ENCODE measurements around the gene NUP205. TPM values are rescaled to one million over a fixed set of nuclear protein-coding genes. Genes with fewer than 3 reads are reported as not detected.
"Not testable (repeated sequence)": the region's sequence is repeated elsewhere in the genome, so short reads cannot be mapped to it uniquely, and the experiment has no call there.

NUP205 gene
- total RNA-seq, 2 donors from 2014 or later, result 118 to 129 TPM

DNA sequence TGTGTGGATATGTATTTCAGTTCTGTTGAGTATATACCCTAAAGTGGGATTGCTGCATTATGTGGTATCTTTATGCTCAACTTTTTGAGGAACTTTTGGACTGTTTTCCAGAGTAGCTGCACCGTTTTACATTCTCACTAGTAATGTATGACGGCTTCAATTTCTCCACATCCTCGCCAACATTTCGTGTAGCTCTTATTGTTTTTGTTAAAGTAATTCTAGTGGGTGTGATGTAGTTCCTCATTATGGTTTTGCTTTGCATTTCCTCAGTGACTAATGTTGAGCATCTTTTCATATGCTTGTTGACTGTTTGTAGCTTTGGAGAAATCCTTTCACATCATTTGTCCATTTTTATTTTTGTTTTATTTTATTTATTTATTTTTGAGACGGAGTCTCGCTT lies 109.1 kb downstream of the NUP205 start:
- Histone ChIP-seq H3K27ac (ENCODE audit: low read depth, low read length) (no peak overlapping the region), H3K27me3 (ENCODE audit: control insufficient read depth, insufficient read depth, low read length, poor library complexity, severe bottlenecking) (no peaks in the 10 kb centered on the region), H3K9me3 (ENCODE audit: control insufficient read depth, low read length) (no peaks in the 10 kb centered on the region), H3K9ac (ENCODE audit: extremely low read depth, low read length, poor library complexity, severe bottlenecking) (no peak overlapping the region), H3K36me3 (ENCODE audit: control insufficient read depth, insufficient read depth, low read length) (no peaks in the 10 kb centered on the region), H3K4me3 (ENCODE audit: low read length) (no peak overlapping the region), H3K4me1 (ENCODE audit: control insufficient read depth, insufficient read depth, low read length) (no peaks in the 10 kb centered on the region)
- no peak overlapping the region for H3K4me3 Mint-ChIP-seq
- no peak for DNase-seq
- H3K4me1 Mint-ChIP-seq, result peaks cover 15% of the 10 kb centered on the region
- H3K9me3 Mint-ChIP-seq, result no peaks in the 10 kb centered on the region
- peaks cover 20% of the 10 kb centered on the region for H3K36me3 Mint-ChIP-seq (ENCODE audit: low read depth)
- H3K27me3 Mint-ChIP-seq (ENCODE audit: insufficient read depth), result no peaks in the 10 kb centered on the region
- TF ChIP-seq, protein P1, sequence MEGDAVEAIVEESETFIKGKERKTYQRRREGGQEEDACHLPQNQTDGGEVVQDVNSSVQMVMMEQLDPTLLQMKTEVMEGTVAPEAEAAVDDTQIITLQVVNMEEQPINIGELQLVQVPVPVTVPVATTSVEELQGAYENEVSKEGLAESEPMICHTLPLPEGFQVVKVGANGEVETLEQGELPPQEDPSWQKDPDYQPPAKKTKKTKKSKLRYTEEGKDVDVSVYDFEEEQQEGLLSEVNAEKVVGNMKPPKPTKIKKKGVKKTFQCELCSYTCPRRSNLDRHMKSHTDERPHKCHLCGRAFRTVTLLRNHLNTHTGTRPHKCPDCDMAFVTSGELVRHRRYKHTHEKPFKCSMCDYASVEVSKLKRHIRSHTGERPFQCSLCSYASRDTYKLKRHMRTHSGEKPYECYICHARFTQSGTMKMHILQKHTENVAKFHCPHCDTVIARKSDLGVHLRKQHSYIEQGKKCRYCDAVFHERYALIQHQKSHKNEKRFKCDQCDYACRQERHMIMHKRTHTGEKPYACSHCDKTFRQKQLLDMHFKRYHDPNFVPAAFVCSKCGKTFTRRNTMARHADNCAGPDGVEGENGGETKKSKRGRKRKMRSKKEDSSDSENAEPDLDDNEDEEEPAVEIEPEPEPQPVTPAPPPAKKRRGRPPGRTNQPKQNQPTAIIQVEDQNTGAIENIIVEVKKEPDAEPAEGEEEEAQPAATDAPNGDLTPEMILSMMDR (conservative IDR thresholded peaks at IDR 0.05), result no peak
- WGBS, 2 experiments (ENCODE audit: insufficient coverage in 1 of 2, insufficient read length in 1 of 2), result 100% methylated on average over 6 of the region's 6 CpGs
- H3K27ac Mint-ChIP-seq, result no peak overlapping the region

GRCh38 chr7:135667626-135668025 lies 109.9 kb downstream of the NUP205 start:
- H3K9ac ChIP-seq (ENCODE audit: extremely low read depth, low read length, poor library complexity, severe bottlenecking); H3K4me1 ChIP-seq (ENCODE audit: control insufficient read depth, insufficient read depth, low read length); H3K27ac Mint-ChIP-seq; H3K9me3 ChIP-seq (ENCODE audit: control insufficient read depth, low read length); H3K4me3 Mint-ChIP-seq; H3K27me3 ChIP-seq (ENCODE audit: control insufficient read depth, insufficient read depth, low read length, poor library complexity, severe bottlenecking); H3K9me3 Mint-ChIP-seq; H3K36me3 ChIP-seq (ENCODE audit: control insufficient read depth, insufficient read depth, low read length); H3K27ac ChIP-seq (ENCODE audit: low read depth, low read length); H3K4me3 ChIP-seq (ENCODE audit: low read length); H3K27me3 Mint-ChIP-seq (ENCODE audit: insufficient read depth); DNase-seq: not testable (repeated sequence)
- 100% methylated on average over 1 of the region's 1 CpG; no CpG with 5 or more reads in 1 of the 2 experiments for WGBS, 2 experiments (ENCODE audit: insufficient coverage in 1 of 2, insufficient read length in 1 of 2)
- H3K36me3 Mint-ChIP-seq (ENCODE audit: low read depth), result peaks cover 20% of the 10 kb centered on the region
- peaks cover 17% of the 10 kb centered on the region for H3K4me1 Mint-ChIP-seq

DNA sequence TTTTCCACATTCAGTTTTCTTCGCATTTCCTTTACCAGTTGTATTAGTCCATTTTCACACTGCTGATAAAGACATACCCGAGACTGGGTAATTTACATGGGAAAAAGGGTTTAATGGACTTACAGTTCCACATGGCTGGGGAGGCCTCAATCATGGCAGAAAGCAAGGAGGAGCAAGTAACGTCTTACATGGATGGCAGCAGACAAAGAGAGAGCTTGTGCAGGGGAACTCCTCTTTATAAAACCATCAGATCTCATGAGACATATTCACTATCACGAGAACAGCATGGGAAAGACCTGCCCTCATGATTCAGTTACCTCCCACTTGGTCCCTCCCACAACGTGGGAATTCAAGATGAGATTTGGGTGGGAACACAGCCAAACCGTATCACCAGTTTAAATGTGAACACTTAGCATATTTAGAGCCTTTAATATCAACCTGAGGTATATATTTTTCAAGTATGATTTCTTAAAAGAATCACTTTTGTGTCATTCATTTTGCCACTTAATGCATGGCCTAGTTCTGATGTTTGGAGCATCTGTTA lies 111.2 kb downstream of the NUP205 start:
- not testable (repeated sequence) for H3K9me3 Mint-ChIP-seq; H3K36me3 ChIP-seq (ENCODE audit: control insufficient read depth, insufficient read depth, low read length); H3K27me3 ChIP-seq (ENCODE audit: control insufficient read depth, insufficient read depth, low read length, poor library complexity, severe bottlenecking); H3K9me3 ChIP-seq (ENCODE audit: control insufficient read depth, low read length); H3K4me3 Mint-ChIP-seq; H3K27me3 Mint-ChIP-seq (ENCODE audit: insufficient read depth); H3K9ac ChIP-seq (ENCODE audit: extremely low read depth, low read length, poor library complexity, severe bottlenecking); H3K4me1 ChIP-seq (ENCODE audit: control insufficient read depth, insufficient read depth, low read length); H3K27ac Mint-ChIP-seq; DNase-seq; H3K4me3 ChIP-seq (ENCODE audit: low read length); H3K27ac ChIP-seq (ENCODE audit: low read depth, low read length)
- WGBS, 2 experiments (ENCODE audit: insufficient coverage in 1 of 2, insufficient read length in 1 of 2), result 81 to 95% methylated on average over 3 to 6 of the region's 6 CpGs
- Mint-ChIP-seq H3K36me3 (ENCODE audit: low read depth) (peaks cover 20% of the 10 kb centered on the region), H3K4me1 (peaks cover 16% of the 10 kb centered on the region)

DNA sequence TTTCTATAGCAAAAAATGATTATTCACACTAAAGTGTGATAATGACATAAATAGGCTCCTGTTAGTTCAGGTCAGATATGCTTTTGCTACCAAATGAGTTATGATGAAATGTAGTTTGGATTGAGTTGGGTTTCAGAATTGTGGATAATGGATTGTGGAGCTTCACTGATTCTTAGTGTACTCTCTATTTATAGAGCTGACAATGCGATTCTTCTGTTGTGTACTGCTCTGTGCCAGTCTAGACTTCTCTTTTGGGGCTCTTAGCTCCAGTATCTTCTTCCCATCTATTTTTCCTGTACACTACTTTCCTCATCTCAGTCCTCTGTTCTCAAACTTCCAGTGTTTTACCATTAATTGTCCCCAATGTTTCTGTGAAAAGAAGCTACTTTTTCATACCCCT lies 112.1 kb downstream of the NUP205 start:
- Mint-ChIP-seq H3K9me3 (no peaks in the 10 kb centered on the region), H3K4me3 (no peak overlapping the region), H3K27ac (no peak overlapping the region), H3K4me1 (peaks cover 9% of the 10 kb centered on the region), H3K27me3 (ENCODE audit: insufficient read depth) (no peaks in the 10 kb centered on the region), H3K36me3 (ENCODE audit: low read depth) (peaks cover 28% of the 10 kb centered on the region)
- Histone ChIP-seq H3K9ac (ENCODE audit: extremely low read depth, low read length, poor library complexity, severe bottlenecking) (no peak overlapping the region), H3K27me3 (ENCODE audit: control insufficient read depth, insufficient read depth, low read length, poor library complexity, severe bottlenecking) (no peaks in the 10 kb centered on the region), H3K36me3 (ENCODE audit: control insufficient read depth, insufficient read depth, low read length) (peaks cover 15% of the 10 kb centered on the region), H3K9me3 (ENCODE audit: control insufficient read depth, low read length) (no peaks in the 10 kb centered on the region), H3K4me1 (ENCODE audit: control insufficient read depth, insufficient read depth, low read length) (no peaks in the 10 kb centered on the region), H3K4me3 (ENCODE audit: low read length) (no peak overlapping the region), H3K27ac (ENCODE audit: low read depth, low read length) (no peak overlapping the region)
- DNase-seq, result no peak
- TF ChIP-seq, protein P1 (conservative IDR thresholded peaks at IDR 0.05), result no peak
- WGBS, 2 experiments (ENCODE audit: insufficient coverage in 1 of 2, insufficient read length in 1 of 2), result 96 to 100% methylated on average over 1 of the region's 1 CpG
